Activated B cell treated with CpG ODN at 0.5 μM for 24 hours (primary cell): ENCODE measurements around the gene TLE3. TPM values are rescaled to one million over a fixed set of nuclear protein-coding genes. Genes with fewer than 3 reads are reported as not detected.

ENCODE experiments used
- ATAC-seq: fragments of 200-7000 bp; cut with Tn5 transposase; one replicate; pipeline ENCODE4 v1.10.0; 2021; ENCODE audit warnings: low read depth, mild to moderate bottlenecking, moderate library complexity
- CTCF ChIA-PET: fragments of 350-600 bp; sonication (Branson Sonifier 250); formaldehyde crosslinking; loops from one replicate; lab custom pipeline; 2021; ENCODE audit warnings: antibody characterized with exemption; lab: Charles Lee
- POLR2A ChIA-PET: fragments of 350-600 bp; sonication (Branson Sonifier 250); formaldehyde crosslinking; loops from one replicate; lab custom pipeline; 2021; ENCODE audit warnings: antibody characterized with exemption; lab: Charles Lee
- DNase-seq: peaks from one replicate; pipeline ENCODE4 v3.0.0; 2022
- H3K27ac Mint-ChIP-seq: one replicate; pipeline ENCODE4 v1.8.0; 2020; ENCODE audit warnings: mixed read lengths
- H3K27me3 Mint-ChIP-seq: one replicate; pipeline ENCODE4 v1.8.0; 2021; ENCODE audit warnings: mixed read lengths
- H3K36me3 Mint-ChIP-seq: one replicate; pipeline ENCODE4 v1.8.0; 2021; ENCODE audit warnings: low read depth, mixed read lengths
- H3K4me1 Mint-ChIP-seq: one replicate; pipeline ENCODE4 v1.8.0; 2021; ENCODE audit warnings: mixed read lengths
- H3K4me3 Mint-ChIP-seq: one replicate; pipeline ENCODE4 v1.8.0; 2020; ENCODE audit warnings: mild to moderate bottlenecking, mixed read lengths
- H3K9me3 Mint-ChIP-seq: one replicate; pipeline ENCODE4 v1.8.0; 2020; ENCODE audit warnings: mixed read lengths
- intact Hi-C: fragments of 100-400 bp; cut with micrococcal nuclease; formaldehyde crosslinking; loops from one replicate; pipeline ENCODE4 v1.15.1; 2024
- total RNA-seq: library from RNA; stranded (reverse); gene quantifications from 2 replicates; pipeline ENCODE4 v1.2.3, GENCODE V29; 2022
- TF ChIP-seq, protein P1 (sequence below): fragments of 200-600 bp; IDR thresholded peaks from one replicate; pipeline ENCODE4 v1.8.0; 2022; ENCODE audit warnings: antibody characterized with exemption, mild to moderate bottlenecking

The TLE3 gene
- total RNA-seq, 1 donor from 2014 or later = 110 TPM

DNA sequence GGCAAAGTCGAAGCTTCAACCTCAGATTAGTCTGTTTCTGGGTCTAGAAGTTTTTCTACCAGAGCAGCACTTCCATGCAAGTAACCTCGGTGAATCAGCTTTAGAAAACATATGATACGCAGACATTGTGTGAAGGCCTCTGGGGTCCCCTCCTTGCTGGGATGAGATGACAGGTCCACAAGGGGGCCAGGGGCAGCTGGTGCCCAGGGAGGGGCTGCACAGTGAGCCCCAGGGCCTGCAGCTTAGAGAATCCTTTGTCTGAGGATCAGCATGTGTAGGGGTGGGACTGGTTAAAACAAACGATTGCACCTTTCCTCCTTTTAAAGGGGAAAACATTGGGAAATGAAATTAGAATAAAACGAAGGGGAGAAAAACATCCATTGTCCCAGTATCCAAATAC, 47.5 kb upstream of the TLE3 start:
- H3K4me1 Mint-ChIP-seq = peaks cover 26% of the 10 kb centered on the region
- intact Hi-C loops = no loop called here
- no peak for DNase-seq
- ATAC-seq = no peak
- CTCF ChIA-PET = no interaction called here
- no peak overlapping the region for H3K4me3 Mint-ChIP-seq
- H3K36me3 Mint-ChIP-seq = no peaks in the 10 kb centered on the region
- TF ChIP-seq, protein P1, sequence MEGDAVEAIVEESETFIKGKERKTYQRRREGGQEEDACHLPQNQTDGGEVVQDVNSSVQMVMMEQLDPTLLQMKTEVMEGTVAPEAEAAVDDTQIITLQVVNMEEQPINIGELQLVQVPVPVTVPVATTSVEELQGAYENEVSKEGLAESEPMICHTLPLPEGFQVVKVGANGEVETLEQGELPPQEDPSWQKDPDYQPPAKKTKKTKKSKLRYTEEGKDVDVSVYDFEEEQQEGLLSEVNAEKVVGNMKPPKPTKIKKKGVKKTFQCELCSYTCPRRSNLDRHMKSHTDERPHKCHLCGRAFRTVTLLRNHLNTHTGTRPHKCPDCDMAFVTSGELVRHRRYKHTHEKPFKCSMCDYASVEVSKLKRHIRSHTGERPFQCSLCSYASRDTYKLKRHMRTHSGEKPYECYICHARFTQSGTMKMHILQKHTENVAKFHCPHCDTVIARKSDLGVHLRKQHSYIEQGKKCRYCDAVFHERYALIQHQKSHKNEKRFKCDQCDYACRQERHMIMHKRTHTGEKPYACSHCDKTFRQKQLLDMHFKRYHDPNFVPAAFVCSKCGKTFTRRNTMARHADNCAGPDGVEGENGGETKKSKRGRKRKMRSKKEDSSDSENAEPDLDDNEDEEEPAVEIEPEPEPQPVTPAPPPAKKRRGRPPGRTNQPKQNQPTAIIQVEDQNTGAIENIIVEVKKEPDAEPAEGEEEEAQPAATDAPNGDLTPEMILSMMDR = no peak
- no peak overlapping the region for H3K27ac Mint-ChIP-seq
- peaks cover 16% of the 10 kb centered on the region for H3K27me3 Mint-ChIP-seq
- no peaks in the 10 kb centered on the region for H3K9me3 Mint-ChIP-seq
- POLR2A ChIA-PET = no interaction called here

DNA sequence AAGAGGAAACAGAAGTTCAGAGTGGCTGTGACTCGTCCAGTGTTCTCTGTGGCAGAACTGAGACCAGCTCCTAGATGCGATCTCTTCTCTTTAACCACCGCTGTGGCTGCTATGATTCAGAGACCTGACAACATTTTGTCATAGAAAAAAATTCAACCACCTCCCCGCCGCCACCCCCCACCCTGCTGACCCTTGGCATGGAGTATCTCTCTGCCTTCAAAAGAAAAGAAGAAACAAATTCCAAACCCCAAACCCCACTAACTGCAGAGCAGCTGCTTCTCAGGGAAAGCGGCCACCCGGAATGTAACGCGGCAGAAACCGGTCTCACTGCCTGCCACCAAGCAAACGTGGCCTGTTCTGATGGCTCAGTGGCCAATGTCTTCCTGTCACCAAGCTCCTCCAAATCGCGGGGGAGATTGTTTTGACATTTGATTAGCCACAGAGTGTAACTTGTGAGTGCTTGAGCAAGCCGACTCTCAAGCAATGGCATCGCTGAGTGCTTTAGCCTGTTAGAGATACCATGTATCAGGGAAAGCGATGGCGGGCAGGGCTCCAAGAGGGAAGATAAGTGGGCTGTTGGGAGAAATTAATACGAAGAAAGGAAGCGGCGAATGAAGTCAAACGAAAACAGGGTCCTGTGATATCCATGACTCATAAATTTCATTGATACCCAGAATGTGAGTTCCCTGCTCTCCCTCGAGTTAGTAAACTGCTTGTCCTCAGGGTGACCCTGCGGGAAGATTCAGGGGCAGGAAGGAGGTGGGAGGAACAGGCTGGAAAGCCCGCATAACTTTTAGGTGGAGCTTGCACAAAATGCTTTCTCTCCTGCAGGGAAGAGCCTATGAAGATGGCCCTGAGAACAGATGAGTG, 44.8 kb upstream of the TLE3 start:
- Mint-ChIP-seq H3K9me3 (no peaks in the 10 kb centered on the region), H3K27me3 (peaks cover 14% of the 10 kb centered on the region), H3K4me1 (peaks cover 33% of the 10 kb centered on the region), H3K4me3 (no peak overlapping the region), H3K36me3 (no peaks in the 10 kb centered on the region), H3K27ac (peak overlapping the region; percentile 50)
- TF ChIP-seq, protein P1 = no peak
- intact Hi-C loops = no loop called here
- ChIA-PET POLR2A (interaction anchor here (0.9 to 1.3 kb wide), 2 partner anchors 43 to 424 kb away, joined by 3 to 4 read pairs; no protein-coding TSS in a partner anchor), CTCF (no interaction called here)
- DNase-seq (no peak), ATAC-seq (no peak)

DNA sequence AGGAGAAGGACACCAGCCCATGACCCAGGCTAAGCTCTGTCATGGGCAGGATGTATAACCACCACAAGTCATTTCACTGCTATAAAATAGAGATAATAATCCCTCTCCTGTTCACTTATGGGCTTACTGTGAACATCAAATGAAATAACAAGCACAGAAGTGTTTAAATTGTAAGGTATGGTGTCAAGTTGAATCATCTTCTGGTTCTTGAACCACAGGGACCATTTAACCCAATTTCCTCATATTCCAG, 44.3 kb upstream of the TLE3 start:
- H3K4me3 Mint-ChIP-seq = no peak overlapping the region
- ChIA-PET CTCF (no interaction called here), POLR2A (interaction anchor here (0.8 to 1.3 kb wide), 3 partner anchors 42 to 423 kb away, joined by 3 to 4 read pairs (median 3); no protein-coding TSS in a partner anchor)
- ATAC-seq = no peak
- H3K4me1 Mint-ChIP-seq = peaks cover 33% of the 10 kb centered on the region
- TF ChIP-seq, protein P1 = no peak
- H3K27ac Mint-ChIP-seq = no peak overlapping the region
- H3K36me3 Mint-ChIP-seq = no peaks in the 10 kb centered on the region
- H3K27me3 Mint-ChIP-seq = peaks cover 12% of the 10 kb centered on the region
- no peaks in the 10 kb centered on the region for H3K9me3 Mint-ChIP-seq
- intact Hi-C loops = no loop called here
- DNase-seq = no peak

DNA sequence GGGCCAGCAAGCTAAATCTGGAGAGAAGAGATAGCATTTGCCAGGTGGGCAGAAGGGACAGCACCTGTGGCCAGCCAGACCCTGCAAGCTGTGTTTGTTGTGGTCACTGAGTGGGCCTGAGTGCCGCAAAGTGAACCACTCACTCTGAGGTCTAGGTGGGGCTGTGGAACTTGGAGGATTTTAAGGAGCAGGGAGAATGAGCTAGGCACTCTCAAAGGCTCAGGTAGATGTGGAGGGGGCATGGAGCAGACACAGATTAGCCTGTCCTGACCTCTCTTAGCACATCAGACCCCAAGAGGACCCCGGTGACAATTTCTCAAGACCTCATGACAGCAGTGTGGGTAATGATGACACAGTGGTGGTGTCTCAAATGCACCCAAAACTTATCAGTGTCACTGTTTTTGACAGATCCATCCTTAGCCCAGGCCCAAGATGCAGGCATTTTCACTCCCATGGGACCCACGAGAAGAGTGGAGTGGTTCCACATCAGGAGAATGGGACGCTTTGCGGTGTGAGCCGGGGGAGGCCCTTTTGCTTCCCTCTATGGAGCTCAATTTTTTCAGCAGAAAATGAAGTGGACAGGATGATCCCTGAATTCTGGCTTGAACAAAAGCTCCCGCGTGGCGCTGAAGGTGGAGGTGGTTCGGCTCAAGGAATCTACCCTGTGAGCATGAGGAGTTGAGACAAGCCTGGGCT, 43.8 kb upstream of the TLE3 start:
- POLR2A ChIA-PET = interaction anchor here (0.8 to 1.5 kb wide), 6 partner anchors 42 to 423 kb away, joined by 3 to 4 read pairs (median 3); partner anchors contain the start of gene TLE3
- DNase-seq (no peak), ATAC-seq (no peak)
- no peaks in the 10 kb centered on the region for H3K36me3 Mint-ChIP-seq
- H3K9me3 Mint-ChIP-seq = no peaks in the 10 kb centered on the region
- peaks cover 12% of the 10 kb centered on the region for H3K27me3 Mint-ChIP-seq
- H3K4me3 Mint-ChIP-seq = peak overlapping the region; percentile 52
- H3K4me1 Mint-ChIP-seq = peaks cover 33% of the 10 kb centered on the region
- CTCF ChIA-PET = interaction anchor here (0.5 to 1.3 kb wide), 3 partner anchors 20 to 325 kb away, joined by 3 to 6 read pairs (median 4); partner anchors contain the start of gene TLE3
- TF ChIP-seq, protein P1 = no peak
- intact Hi-C loops = no loop called here
- peak overlapping the region; percentile 61 for H3K27ac Mint-ChIP-seq
